Adrenal gland (tissue), 12 donors: ENCODE data around the gene SNX11. TPM values are rescaled to one million over a fixed set of nuclear protein-coding genes. Genes with fewer than 3 reads are reported as not detected.

ENCODE experiments used
- DNase-seq, 7 donors: peaks; one replicate each; pipeline ENCODE4 v3.0.0-alpha.2; 2019 to 2020
- H3K27ac ChIP-seq, 5 donors: fragments of 200-600 bp; sonication (generic) in 4 of 5; 1 replicate in 3 of 5; 2 replicates in 2 of 5; pipeline versions ENCODE4 v1.5.1 to v1.8.0; 2016 to 2020; ENCODE audit warnings: mild to moderate bottlenecking in 1 of 5
- H3K27me3 ChIP-seq: fragments of 200-600 bp; 2 replicates; pipeline ENCODE4 v1.8.0; 2021
- H3K36me3 ChIP-seq, 2 donors: fragments of 200-600 bp; replicated peaks in 1 of 2; 1 replicate in 1 of 2; 2 replicates in 1 of 2; pipeline versions ENCODE4 v1.5.1 to v1.8.0; 2018 to 2022
- H3K4me1 ChIP-seq, 2 donors: fragments of 200-600 bp; replicated peaks in 1 of 2; 1 replicate in 1 of 2; 2 replicates in 1 of 2; pipeline versions ENCODE4 v1.5.1 to v1.8.0; 2018 to 2021
- H3K4me3 ChIP-seq, 4 donors: fragments of 200-600 bp; sonication (generic) in 3 of 4; one replicate each; pipeline ENCODE4 v1.5.1; 2016 to 2018
- H3K9me3 ChIP-seq, 3 donors: fragments of 200-600 bp; sonication (generic) in 1 of 3; replicated peaks in 1 of 3; 1 replicate in 2 of 3; 2 replicates in 1 of 3; pipeline versions ENCODE4 v1.5.1 to v1.8.0; 2016 to 2021
- CTCF ChIP-seq, 6 experiments: fragments of 450-650 bp in 4 of 6; fragments of 200-600 bp in 2 of 6; sonication (generic) in 1 of 6; IDR thresholded peaks; 1 replicate in 5 of 6; 2 replicates in 1 of 6; pipeline versions ENCODE4 v1.5.1 to v1.8.0; 2016 to 2021; ENCODE audit warnings: antibody characterized with exemption in 6 of 6, mild to moderate bottlenecking in 2 of 6, moderate library complexity in 1 of 6
- POLR2A ChIP-seq, 2 donors: fragments of 450-650 bp; IDR thresholded peaks; one replicate each; pipeline ENCODE4 v1.6.1; 2017; ENCODE audit warnings: antibody characterized with exemption in 2 of 2, mild to moderate bottlenecking in 2 of 2, moderate library complexity in 1 of 2
- whole genome bisulfite sequencing, 4 donors: extraction: QIAGEN DNeasy Blood & Tissue Kit in 2 of 4; methylation state at CpG; one replicate each; pipeline versions ENCODE4 v1.1.5 to v1.1.7; 2013 to 2017; 5-methylcytosine and 5-hydroxymethylcytosine counted together
- intact Hi-C, 2 donors: fragments of 100-400 bp; cut with DNase I; formaldehyde crosslinking; loops; one replicate each; pipeline versions ENCODE4 v1.14.1 to v1.15.0; 2022 to 2023
- polyA plus RNA-seq, 3 donors: library from polyadenylated mRNA; stranded (reverse); fragments of 200-250 nt in 2 of 3; fragments of 350-450 nt in 1 of 3; fragmentation: Illumina TruSeq in 1 of 3; extraction: RNeasy Lipid Tissue Mini Kit (QIAGEN cat#74804) in 1 of 3; gene quantifications; one replicate each; pipeline ENCODE4 v1.2.3, GENCODE V29; 2013 to 2014
- total RNA-seq, 9 donors: library from RNA; depleted of rRNA in 4 of 9; stranded (reverse); fragments of >200 nt in 4 of 9; fragments of 120-200 nt in 1 of 9; fragmentation: NEBNext Ultra II Directional in 1 of 9; extraction: Animal tissue kit (Norgen Biotek cat#: 25700) in 1 of 9; gene quantifications; one replicate each; pipeline versions ENCODE4 v1.1.0 to v1.2.4, GENCODE V29; 2013 to 2023
- donor health status: healthy with polysubstance abuse.
- donor health status: Bipolar disorder and iron deficiency.
- donor health status: DM: yes; HTN: yes; CAD: no.
- donor health status: DM: no; HTN: no; CAD: no.
- donor health status: DM: no; HTN: no; CAD: no.
- donor health status: DM: yes; HTN: yes; CAD: no.

The SNX11 gene
- total and polyA plus RNA-seq, 12 donors = 6.7 to 29.9 (median 15.2) TPM

DNA sequence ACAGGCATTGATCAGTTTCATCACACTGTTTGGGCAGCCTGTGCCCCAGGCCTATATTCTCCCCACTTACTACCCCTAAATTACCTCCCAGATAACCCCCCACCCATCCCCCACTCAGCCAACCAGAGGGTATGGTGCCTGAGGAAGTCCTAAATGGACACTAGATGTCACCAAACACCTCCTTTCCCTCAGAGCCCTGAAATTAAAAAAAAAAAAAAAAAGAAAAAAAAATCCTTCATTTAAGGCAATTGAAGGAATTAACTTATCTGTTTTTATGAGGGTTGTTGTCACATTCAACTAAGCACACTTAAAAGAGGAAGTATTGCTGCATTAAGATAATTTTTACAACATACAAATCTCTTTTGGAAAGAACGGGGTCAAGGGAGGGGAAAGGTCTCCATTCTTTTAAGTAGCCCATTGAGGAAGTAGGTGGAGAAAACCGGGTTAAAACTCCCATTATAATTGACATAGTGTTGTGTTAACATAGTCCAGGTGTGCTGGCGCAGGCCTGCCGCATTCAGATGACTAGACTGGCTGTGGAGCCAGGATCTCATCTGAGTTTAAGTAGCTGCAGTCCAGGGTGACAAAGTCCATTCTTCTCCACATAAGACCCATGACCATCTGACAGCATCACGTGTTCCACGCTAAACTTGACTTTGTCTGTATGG is 46.3 kb downstream of the SNX11 start:
- Histone ChIP-seq H3K27me3 (no peaks in the 10 kb centered on the region), H3K9me3 (no peaks in the 10 kb centered on the region), H3K36me3 (no peaks in the 10 kb centered on the region), H3K4me1 (no peaks in the 10 kb centered on the region), H3K27ac (no peak overlapping the region), H3K4me3 (no peak overlapping the region)
- DNase-seq = peak in 4 of 7 donors; percentile 31 to 47 (median 41)
- intact Hi-C loops = loop anchor here in 1 of 2 donors (10.0 kb wide), 1 partner anchor 471 kb away; the partner anchor contains the start of gene HOXB9
- WGBS, 4 donors = 51 to 63% (median 57%) methylated on average over 6 of the region's 6 CpGs
- no peak for TF ChIP-seq POLR2A (IDR thresholded peaks at IDR 0.05)
- TF ChIP-seq CTCF (IDR thresholded peaks at IDR 0.05) = peak in 5 of 6 experiments; percentile 27 to 67 (median 52)

GRCh38 chr17:48155889-48156611 is 48.5 kb downstream of the SNX11 start:
- Histone ChIP-seq H3K27me3 (no peaks in the 10 kb centered on the region), H3K9me3 (no peaks in the 10 kb centered on the region), H3K27ac (no peak overlapping the region), H3K4me1 (no peaks in the 10 kb centered on the region), H3K36me3 (no peaks in the 10 kb centered on the region), H3K4me3 (no peak overlapping the region)
- WGBS, 4 donors = 67 to 84% (median 72%) methylated on average over 21 of the region's 21 CpGs
- intact Hi-C loops = loop anchor here in 1 of 2 donors (10.0 kb wide), 1 partner anchor 469 kb away; the partner anchor contains the start of gene HOXB9
- no peak for DNase-seq
- TF ChIP-seq CTCF (IDR thresholded peaks at IDR 0.05) (no peak), POLR2A (IDR thresholded peaks at IDR 0.05) (no peak)

DNA sequence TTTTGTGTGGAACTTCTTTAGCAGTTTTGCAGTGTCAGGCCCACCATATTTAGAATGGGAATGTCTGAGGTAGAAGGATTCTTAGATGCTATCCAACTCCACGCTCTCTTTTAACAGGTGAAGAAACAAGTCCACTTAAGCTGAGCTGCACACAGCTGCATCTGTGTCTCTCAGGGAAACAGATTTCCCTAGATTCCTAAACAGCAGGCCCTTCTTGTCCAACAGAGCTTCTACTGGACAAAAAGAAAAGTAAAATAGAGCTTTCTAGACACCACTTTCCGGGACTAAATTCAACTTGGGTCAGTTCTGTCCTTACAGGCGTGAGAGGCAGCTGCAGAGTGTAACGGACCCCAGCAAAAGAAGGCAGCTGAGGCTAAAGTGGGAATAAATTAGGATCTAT is 51.7 kb downstream of the SNX11 start:
- Histone ChIP-seq H3K27ac (no peak overlapping the region), H3K27me3 (no peaks in the 10 kb centered on the region), H3K4me1 (peaks cover 0 to 19% of the 10 kb centered on the region in 2 donors), H3K9me3 (no peaks in the 10 kb centered on the region), H3K4me3 (no peak overlapping the region), H3K36me3 (no peaks in the 10 kb centered on the region)
- intact Hi-C loops = loop anchor here in 1 of 2 donors (10.0 kb wide), 1 partner anchor 466 kb away; the partner anchor contains the start of gene HOXB9
- no peak for TF ChIP-seq CTCF (IDR thresholded peaks at IDR 0.05)
- TF ChIP-seq POLR2A (IDR thresholded peaks at IDR 0.05) = no peak
- 84 to 95% (median 91%) methylated on average over 4 of the region's 4 CpGs for WGBS, 4 donors
- DNase-seq = no peak
